ENCODE results near the gene METTL8. TPM values are rescaled to one million over a fixed set of nuclear protein-coding genes. Genes with fewer than 3 reads are reported as not detected.

Gene METTL8
- total and polyA plus RNA-seq, 8 donors, result 3.6 to 42.9 (median 7.0) TPM

- intact Hi-C loops (cut with DNase I; ENCODE audit: low total_unique reads), result no loop called here
- peaks cover 0 to 64% (median 50%) of the 10 kb centered on the region in 4 donors for H3K36me3 ChIP-seq
- H3K4me1 ChIP-seq, result no peaks in the 10 kb centered on the region
- WGBS, 5 donors, result 84 to 90% (median 87%) methylated on average over 3 of the region's 3 CpGs
- H3K4me3 ChIP-seq, result no peak overlapping the region
- H3K27me3 ChIP-seq, result no peaks in the 10 kb centered on the region
- H3K27ac ChIP-seq, result no peak overlapping the region
- TF ChIP-seq POLR2AphosphoS5 (IDR thresholded peaks at IDR 0.05) (no peak), POLR2A (IDR thresholded peaks at IDR 0.05) (no peak), CTCF (IDR thresholded peaks at IDR 0.05) (no peak), EP300 (IDR thresholded peaks at IDR 0.05) (no peak)
- DNase-seq, result no peak
- no peaks in the 10 kb centered on the region for H3K9me3 ChIP-seq
Measured at GRCh38 chr2:171479154-171479814, 45.5 kb upstream of the METTL8 start.

GRCh38 chr2:171478345-171478744, 44.6 kb upstream of the METTL8 start:
- Histone ChIP-seq H3K4me1 (no peaks in the 10 kb centered on the region), H3K27me3 (no peaks in the 10 kb centered on the region), H3K9me3 (no peaks in the 10 kb centered on the region), H3K4me3 (no peak overlapping the region), H3K27ac (no peak overlapping the region), H3K36me3 (peaks cover 0 to 73% (median 57%) of the 10 kb centered on the region in 4 donors)
- no peak for DNase-seq
- intact Hi-C loops (cut with DNase I; ENCODE audit: low total_unique reads), result no loop called here
- TF ChIP-seq EP300 (IDR thresholded peaks at IDR 0.05) (no peak), POLR2A (IDR thresholded peaks at IDR 0.05) (no peak), POLR2AphosphoS5 (IDR thresholded peaks at IDR 0.05) (no peak), CTCF (IDR thresholded peaks at IDR 0.05) (no peak)
- WGBS, 5 donors, result 43 to 73% (median 56%) methylated on average over 1 of the region's 1 CpG

- intact Hi-C loops (cut with DNase I; ENCODE audit: low total_unique reads), result no loop called here
- 31 to 60% (median 57%) methylated on average over 1 of the region's 1 CpG for WGBS, 5 donors
Measured at GRCh38 chr2:171475979-171476378, 42.2 kb upstream of the METTL8 start.

GRCh38 chr2:171470129-171470528, 36.3 kb upstream of the METTL8 start:
- peaks cover 14 to 70% (median 57%) of the 10 kb centered on the region in 4 donors for H3K36me3 ChIP-seq
- H3K4me1 ChIP-seq, result no peaks in the 10 kb centered on the region
- H3K27me3 ChIP-seq, result no peaks in the 10 kb centered on the region
- TF ChIP-seq POLR2A (IDR thresholded peaks at IDR 0.05) (no peak), CTCF (IDR thresholded peaks at IDR 0.05) (no peak), POLR2AphosphoS5 (IDR thresholded peaks at IDR 0.05) (no peak), EP300 (IDR thresholded peaks at IDR 0.05) (no peak)
- 88 to 98% (median 94%) methylated on average over 5 of the region's 5 CpGs for WGBS, 5 donors
- H3K9me3 ChIP-seq, result no peaks in the 10 kb centered on the region
- no peak for DNase-seq
- H3K27ac ChIP-seq, result no peak overlapping the region
- no peak overlapping the region for H3K4me3 ChIP-seq
- intact Hi-C loops (cut with DNase I; ENCODE audit: low total_unique reads), result no loop called here

More at GRCh38 chr2:171475979-171476378, 42.2 kb upstream of the METTL8 start:
- no peaks in the 10 kb centered on the region for H3K9me3 ChIP-seq
- no peaks in the 10 kb centered on the region for H3K27me3 ChIP-seq
- DNase-seq, result no peak
- peaks cover 0 to 76% (median 53%) of the 10 kb centered on the region in 4 donors for H3K36me3 ChIP-seq
- TF ChIP-seq CTCF (IDR thresholded peaks at IDR 0.05), result no peak
- TF ChIP-seq POLR2A (IDR thresholded peaks at IDR 0.05), result no peak
- TF ChIP-seq EP300 (IDR thresholded peaks at IDR 0.05), result no peak
- TF ChIP-seq POLR2AphosphoS5 (IDR thresholded peaks at IDR 0.05), result no peak
- H3K4me1 ChIP-seq, result no peaks in the 10 kb centered on the region
- no peak overlapping the region for H3K27ac ChIP-seq
- no peak overlapping the region for H3K4me3 ChIP-seq
